Motor neuron (in vitro differentiated cells): ENCODE results near the gene WDR81. TPM values are rescaled to one million over a fixed set of nuclear protein-coding genes. Genes with fewer than 3 reads are reported as not detected.

Experiments used
- ATAC-seq, 8 experiments: fragments of 200-7000 bp; cut with Tn5 transposase; replicated peaks in 6 of 8; 2 replicates each; pipeline ENCODE4 v1.8.0; 2021; ENCODE audit warnings: mild to moderate bottlenecking in 8 of 8, moderate library complexity in 8 of 8
- H3K27ac ChIP-seq, 2 donors: fragments of 250-450 bp; sonication (Bioruptor Pico); 2 replicates each; pipeline ENCODE4 v1.9.0; 2021; ENCODE audit warnings: antibody characterized with exemption in 2 of 2, mild to moderate bottlenecking in 2 of 2, moderate library complexity in 1 of 2
- H3K4me1 ChIP-seq, 2 donors: fragments of 250-450 bp; sonication (Bioruptor Pico); replicated peaks in 1 of 2; 2 replicates each; pipeline ENCODE4 v1.6.1; 2021; ENCODE audit warnings: antibody characterized with exemption in 2 of 2, mild to moderate bottlenecking in 2 of 2, moderate library complexity in 1 of 2
- H3K4me3 ChIP-seq, 5 donors: fragments of 250-450 bp; sonication (Bioruptor Pico); 2 replicates each; pipeline ENCODE4 v1.9.0; 2021; ENCODE audit warnings: antibody characterized with exemption in 5 of 5, mild to moderate bottlenecking in 5 of 5, moderate library complexity in 4 of 5
- WGBS, 10 experiments: fragments of 450-650 bp; shearing (Covaris generic); methylation state at CpG; one replicate each; pipeline ENCODE4 v1.0.0; 2022; 5-methylcytosine and 5-hydroxymethylcytosine counted together
- in situ Hi-C, 9 experiments: fragments of 400-800 bp; cut with MboI; loops; one replicate each; pipeline ENCODE4 v1.15.0; 2021; ENCODE audit warnings: low sequenced_read_pairs in 9 of 9, low pct_unique_long_range_greater_than_20kb in 2 of 9; ENCODE audit not compliant: unreplicated experiment in 9 of 9
- total RNA-seq, 8 experiments: library from RNA; unstranded; fragments of 300-600 nt; gene quantifications; 2 replicates each; pipeline versions ENCODE4 v1.2.3 to v1.2.4, GENCODE V29; 2022

The WDR81 gene
- total RNA-seq, 8 experiments from 2014 or later: 4.0 to 26.2 (median 9.1) TPM

DNA sequence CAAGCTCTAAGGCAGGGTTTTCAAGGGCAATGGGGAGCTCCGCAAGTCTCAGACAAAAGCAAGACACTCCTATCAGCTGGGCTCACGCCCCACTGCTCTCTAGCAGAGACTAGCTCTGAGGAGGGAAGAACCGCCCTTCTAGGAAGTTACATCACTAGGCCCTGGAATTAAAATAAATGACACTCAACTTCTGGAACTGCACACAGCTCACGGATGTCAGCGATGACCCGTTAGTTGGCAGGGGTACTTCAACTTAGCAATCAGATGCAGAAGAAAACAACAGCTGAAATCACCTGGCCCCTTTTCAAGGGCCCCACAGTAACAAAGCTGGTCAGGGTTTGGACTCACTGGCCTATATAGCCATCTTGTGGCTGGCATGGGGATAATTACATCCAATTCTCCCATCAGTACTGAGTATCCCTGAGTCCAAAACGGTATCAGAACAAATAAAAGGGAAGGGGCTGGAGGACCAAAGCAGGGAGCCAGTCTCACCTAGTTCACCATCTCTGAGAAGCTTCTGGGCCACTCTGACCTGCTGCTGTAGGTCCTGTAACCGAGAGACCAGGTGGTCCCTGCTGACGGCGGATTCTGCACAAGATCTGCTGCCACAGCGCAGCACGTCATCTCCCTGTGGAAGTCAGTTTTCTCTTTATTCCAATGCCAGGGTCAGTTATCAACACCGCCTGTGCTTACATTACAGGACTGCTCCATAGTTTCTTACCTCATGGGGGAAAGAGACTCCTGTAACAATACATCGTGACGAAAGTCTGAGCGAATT, 59.5 kb downstream of the WDR81 start:
- in situ Hi-C loops: no loop called here
- no peak overlapping the region for H3K4me3 ChIP-seq
- WGBS, 10 experiments: 7 to 100% (median 79%) methylated on average over 1 to 12 of the region's 16 CpGs
- peak; percentile 70 to 89 (median 86) for ATAC-seq
- H3K4me1 ChIP-seq: peaks cover 0 to 5% of the 10 kb centered on the region in 2 donors
- H3K27ac ChIP-seq: no peak overlapping the region

DNA sequence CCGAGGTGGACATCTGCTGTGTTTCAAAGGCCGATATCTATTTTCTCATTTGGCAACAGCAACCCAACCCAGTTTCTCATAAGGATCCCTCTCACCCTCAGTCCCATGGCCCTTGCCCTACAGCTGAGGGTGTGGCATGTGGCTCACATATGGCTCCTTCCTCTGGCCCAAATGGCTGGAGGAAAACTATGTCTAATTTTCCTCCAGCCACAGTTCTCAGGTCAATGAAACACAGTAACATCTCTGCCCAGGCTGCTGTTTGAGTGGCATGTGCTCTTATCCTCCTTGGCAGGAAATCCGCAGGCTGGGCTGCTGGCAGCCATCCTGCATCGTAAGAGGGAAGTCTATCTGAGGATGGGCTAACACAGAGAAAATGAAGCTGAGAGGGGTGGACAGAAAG, 61.4 kb downstream of the WDR81 start:
- Histone ChIP-seq H3K4me3 (no peak overlapping the region), H3K4me1 (peaks cover 0 to 5% of the 10 kb centered on the region in 2 donors), H3K27ac (no peak overlapping the region)
- 72 to 100% (median 100%) methylated on average over 1 to 3 of the region's 4 CpGs; no CpG with 5 or more reads in 3 of the 10 experiments for WGBS, 10 experiments
- in situ Hi-C loops: no loop called here
- ATAC-seq: no peak

DNA sequence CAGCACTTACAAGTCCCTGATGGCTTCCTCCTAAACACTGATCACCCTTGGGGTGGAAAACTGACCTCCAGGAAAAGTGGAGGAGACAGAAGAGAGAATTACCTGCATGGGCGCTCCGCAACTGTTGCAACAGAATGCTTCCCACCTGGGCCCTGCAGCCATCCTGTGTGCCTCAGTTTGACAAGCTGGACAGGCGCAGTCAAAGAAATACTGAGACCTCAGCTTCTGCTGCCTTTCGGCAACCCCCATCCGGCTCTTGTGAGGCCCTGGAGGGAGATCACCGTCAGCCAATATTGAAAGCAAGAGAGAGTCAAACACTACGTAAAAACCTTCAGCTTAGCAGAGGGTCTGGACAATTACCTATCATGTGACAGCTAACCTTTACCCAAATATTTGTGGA, 62.2 kb downstream of the WDR81 start:
- in situ Hi-C loops: no loop called here
- ATAC-seq: no peak
- Histone ChIP-seq H3K27ac (no peak overlapping the region), H3K4me1 (peaks cover 0 to 5% of the 10 kb centered on the region in 2 donors), H3K4me3 (no peak overlapping the region)
- 65 to 100% (median 95%) methylated on average over 1 to 6 of the region's 7 CpGs; no CpG with 5 or more reads in 2 of the 10 experiments for WGBS, 10 experiments

DNA sequence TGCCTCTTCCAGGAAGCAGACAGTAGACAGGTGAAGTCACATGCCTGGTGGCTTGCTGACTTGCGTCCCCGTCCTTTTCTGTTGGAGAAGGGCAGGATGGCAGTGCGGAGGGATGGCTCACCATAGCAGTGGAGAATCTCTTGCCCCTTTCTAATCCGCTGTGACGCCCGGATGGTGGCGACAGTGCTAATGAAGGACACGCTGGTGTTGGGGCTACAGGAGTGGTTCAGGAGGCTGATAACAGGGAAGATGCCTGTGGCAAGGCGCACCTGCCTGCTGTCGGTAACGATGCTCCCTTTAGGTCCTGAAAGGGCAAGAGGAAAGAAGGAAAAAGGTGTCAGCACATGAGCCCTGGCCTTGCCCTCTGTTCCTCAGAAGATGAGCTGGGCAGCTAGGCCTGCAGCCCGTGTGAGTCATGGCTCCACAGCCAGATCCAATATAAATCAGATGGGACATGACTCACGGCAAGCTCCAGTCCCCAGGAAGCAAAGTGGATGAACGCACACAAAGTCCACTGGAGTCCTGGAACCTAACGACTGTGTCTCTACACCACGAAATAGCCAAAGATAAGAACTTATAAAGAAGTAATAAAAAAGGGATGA, 62.9 kb downstream of the WDR81 start:
- Histone ChIP-seq H3K4me1 (peaks cover 0 to 5% of the 10 kb centered on the region in 2 donors), H3K4me3 (no peak overlapping the region), H3K27ac (no peak overlapping the region)
- WGBS, 10 experiments: 10 to 100% (median 83%) methylated on average over 2 to 11 of the region's 16 CpGs; no CpG with 5 or more reads in 1 of the 10 experiments
- peak in 7 of 8 experiments; percentile 69 to 90 (median 74) for ATAC-seq
- in situ Hi-C loops: no loop called here

Other genes starting within 250 kb of the WDR81 start
- 10 to 100 TPM in 4 of 8 experiments, 1 to 10 TPM in 4; 4.4 to 76.2 (median 16.8) TPM for gene MYO1C, start 232.0 kb upstream of the WDR81 start, total RNA-seq
- gene INPP5K, start 208.1 kb upstream of the WDR81 start, total RNA-seq: 10 to 100 TPM; 10.3 to 28.6 (median 16.2) TPM
- gene PITPNA, start 161.9 kb upstream of the WDR81 start, total RNA-seq: 10 to 100 TPM; 22.5 to 52.1 (median 34.1) TPM
- gene SLC43A2, start 95.9 kb upstream of the WDR81 start, total RNA-seq: 10 to 100 TPM in 6 of 8 experiments, 1 to 10 TPM in 2; 7.2 to 33.3 (median 25.2) TPM
- gene SCARF1, start 79.0 kb upstream of the WDR81 start, total RNA-seq: 1 to 10 TPM in 1 of 8 experiments, under 1 TPM in 7; 0.22 to 2.4 (median 0.50) TPM
- 1 to 10 TPM in 6 of 8 experiments, under 1 TPM in 2; 0.58 to 3.1 (median 1.6) TPM for gene RILP, start 74.8 kb upstream of the WDR81 start, total RNA-seq
- 100 to 1,000 TPM in 5 of 8 experiments, 10 to 100 TPM in 3; 82.6 to 237 (median 135) TPM for gene PRPF8, start 39.8 kb upstream of the WDR81 start, total RNA-seq
- gene TLCD2, start 14.3 kb upstream of the WDR81 start, total RNA-seq: 1 to 10 TPM in 4 of 8 experiments, under 1 TPM in 4; 0.25 to 5.6 (median 1.7) TPM
- gene SERPINF2, start 18.2 kb downstream of the WDR81 start, total RNA-seq: under 1 TPM; 0.11 to 0.63 (median 0.30) TPM
- gene SERPINF1, start 37.4 kb downstream of the WDR81 start, total RNA-seq: 100 to 1,000 TPM in 3 of 8 experiments, 10 to 100 TPM in 1, 1 to 10 TPM in 4; 4.0 to 435 (median 25.0) TPM
- 10 to 100 TPM in 4 of 8 experiments, 1 to 10 TPM in 4; 5.4 to 16.6 (median 9.8) TPM for gene SMYD4, start 105.2 kb downstream of the WDR81 start, total RNA-seq
- 10 to 100 TPM in 6 of 8 experiments, 1 to 10 TPM in 2; 7.9 to 52.8 (median 16.9) TPM for gene RPA1, start 105.3 kb downstream of the WDR81 start, total RNA-seq